GM21786 (cell line): Measurements from ENCODE around the gene COQ6.
A peak's percentile ranks its signal among the peaks of the same experiment; 100 is the strongest.
"Not testable (repeated sequence)": the region's sequence is repeated elsewhere in the genome, so short reads cannot be mapped to it uniquely, and the experiment has no call there.

ENCODE experiments used
- ATAC-seq: cut with Tn5 transposase; IDR thresholded peaks from one replicate; pipeline ENCODE4 v1.9.1; 2021; ENCODE audit not compliant: unreplicated experiment

The COQ6 gene

DNA sequence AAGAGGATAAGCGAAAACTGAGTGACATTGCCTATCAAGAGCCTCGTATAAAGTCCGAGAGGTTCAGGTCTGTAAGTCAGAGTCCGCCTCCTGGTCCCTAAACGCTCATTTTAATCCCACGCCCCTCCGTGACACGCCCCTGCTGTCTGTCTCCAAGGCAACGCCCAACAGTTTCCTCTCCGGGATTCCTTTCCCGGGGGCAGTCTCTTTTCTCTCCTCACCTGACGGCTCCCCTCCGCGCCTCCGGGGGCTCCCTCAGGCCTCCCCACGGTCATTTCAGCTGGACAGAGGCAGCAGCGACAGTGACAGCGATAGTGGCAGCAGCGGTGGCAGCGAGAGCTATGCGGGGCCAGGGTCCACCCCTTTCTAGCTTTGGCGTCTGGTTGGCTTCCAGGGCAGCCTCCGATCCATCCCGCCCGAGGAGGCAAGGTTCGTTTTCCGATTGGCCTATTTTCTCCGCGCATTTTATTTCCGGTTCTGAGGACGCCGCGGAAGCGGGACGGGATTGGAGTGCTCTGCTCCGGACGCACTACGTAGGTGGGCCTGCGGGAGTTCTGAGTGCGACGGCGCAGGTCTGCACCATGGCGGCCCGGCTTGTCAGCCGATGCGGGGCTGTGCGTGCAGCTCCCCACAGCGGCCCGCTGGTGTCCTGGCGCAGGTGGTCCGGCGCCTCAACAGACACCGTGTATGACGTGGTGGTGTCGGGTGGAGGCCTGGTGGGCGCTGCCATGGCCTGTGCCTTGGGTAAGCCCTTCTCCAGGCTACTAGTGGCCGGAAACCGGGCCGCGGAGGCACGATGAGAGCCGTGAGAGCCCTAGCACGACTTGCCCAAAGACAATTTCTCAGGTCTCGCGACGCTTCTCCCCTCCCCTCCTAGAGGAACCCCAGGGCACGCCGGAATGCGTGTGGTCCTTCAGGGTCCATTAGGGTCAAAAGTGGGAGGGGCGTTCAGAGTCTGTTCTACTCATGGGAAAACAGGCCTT lies at the start of gene COQ6, which contains the start of gene FAM161B:
Gene COQ6 (plus strand): TSS at position 551 of the 983 bp plus-strand sequence. CDS start 31 bp downstream, at position 582.
Gene FAM161B (minus strand): TSS at position 343 of the 983 bp plus-strand sequence. CDS start 68 bp downstream, at position 275.
- peak; percentile 84 for ATAC-seq

DNA sequence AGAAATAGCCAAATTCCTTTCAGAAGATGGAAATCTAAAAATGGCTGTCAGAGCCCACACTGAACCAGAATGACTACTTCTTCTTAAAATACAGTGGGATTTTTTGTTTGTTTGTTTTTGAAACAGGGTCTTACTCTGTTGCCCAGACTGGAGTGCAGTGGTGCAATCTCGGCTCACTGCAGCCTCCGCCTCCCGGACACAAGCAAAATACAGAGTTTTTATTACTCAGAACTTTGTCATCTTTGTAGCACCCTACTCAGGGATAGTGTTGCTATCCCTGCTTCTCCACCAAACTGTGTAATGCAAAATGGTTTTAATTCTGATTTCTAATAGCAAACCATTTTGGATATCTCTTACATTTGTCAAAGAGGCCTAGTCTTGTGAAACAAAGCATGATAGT lies 47.1 kb upstream of the COQ6 start:
- no peak for ATAC-seq

DNA sequence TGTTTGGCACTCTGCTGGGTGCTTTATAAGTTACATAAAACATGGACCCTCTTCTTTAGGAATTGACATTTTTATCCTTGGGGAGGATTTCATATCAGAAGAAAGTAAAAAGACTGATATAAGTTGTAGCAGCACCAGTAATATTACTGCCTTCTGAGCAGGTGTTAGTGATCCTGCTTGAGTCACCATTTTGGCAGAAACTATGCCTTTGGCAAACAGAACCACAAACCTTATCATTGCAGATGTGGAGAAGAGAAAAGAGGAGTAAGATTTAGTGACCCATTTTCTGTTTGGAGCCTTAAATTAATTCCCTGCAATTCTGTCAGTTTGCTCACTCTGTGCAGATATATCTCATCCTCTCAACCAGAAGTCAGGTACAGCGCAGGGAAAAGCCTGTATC lies 40.4 kb upstream of the COQ6 start:
- no peak for ATAC-seq

DNA sequence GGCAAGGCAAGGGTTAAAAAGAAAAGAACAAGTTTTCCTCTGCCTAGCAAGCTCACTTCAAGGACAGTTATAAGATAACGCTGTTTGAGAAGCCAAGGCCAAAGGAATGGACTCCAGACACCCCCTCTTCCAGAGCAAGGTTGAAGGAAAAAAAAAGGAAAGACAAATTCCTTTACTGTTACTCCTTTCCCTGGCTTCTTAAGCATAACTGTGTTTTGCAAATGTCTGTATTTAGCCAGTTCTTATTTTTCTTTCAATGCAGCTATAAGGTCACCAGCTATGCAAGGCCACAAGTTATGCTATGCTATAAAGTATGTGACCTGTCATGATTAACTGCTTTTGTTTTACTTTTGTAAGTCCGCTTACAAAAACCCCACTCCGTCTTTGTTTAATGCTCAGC lies 36.8 kb upstream of the COQ6 start:
- no peak for ATAC-seq

GRCh38 chr14:73916324-73916723 lies 33.8 kb upstream of the COQ6 start:
- ATAC-seq: no peak

DNA sequence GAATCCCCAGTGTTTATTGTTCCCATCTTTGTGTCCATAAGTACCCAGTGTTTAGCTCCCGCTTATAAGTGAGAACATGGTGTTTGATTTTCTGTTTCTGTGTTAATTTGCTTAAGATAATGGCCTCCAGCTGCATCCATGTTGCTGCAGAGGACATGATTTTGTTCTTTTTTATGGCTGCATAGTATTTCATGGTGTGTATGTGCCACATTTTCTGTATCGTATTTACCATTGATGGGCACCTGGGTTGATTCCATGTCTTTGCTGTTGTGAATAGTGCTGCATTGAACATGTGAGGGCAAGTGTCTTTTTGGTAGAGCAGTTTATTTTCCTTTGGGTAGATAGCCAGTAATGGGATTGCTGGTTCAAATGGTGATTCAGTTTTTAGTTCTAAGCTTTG lies 30.6 kb upstream of the COQ6 start:
- not testable (repeated sequence) for ATAC-seq

GRCh38 chr14:73924337-73924736 lies 25.8 kb upstream of the COQ6 start:
- no peak for ATAC-seq

GRCh38 chr14:73935666-73936065 lies 14.4 kb upstream of the COQ6 start:
- no peak for ATAC-seq

DNA sequence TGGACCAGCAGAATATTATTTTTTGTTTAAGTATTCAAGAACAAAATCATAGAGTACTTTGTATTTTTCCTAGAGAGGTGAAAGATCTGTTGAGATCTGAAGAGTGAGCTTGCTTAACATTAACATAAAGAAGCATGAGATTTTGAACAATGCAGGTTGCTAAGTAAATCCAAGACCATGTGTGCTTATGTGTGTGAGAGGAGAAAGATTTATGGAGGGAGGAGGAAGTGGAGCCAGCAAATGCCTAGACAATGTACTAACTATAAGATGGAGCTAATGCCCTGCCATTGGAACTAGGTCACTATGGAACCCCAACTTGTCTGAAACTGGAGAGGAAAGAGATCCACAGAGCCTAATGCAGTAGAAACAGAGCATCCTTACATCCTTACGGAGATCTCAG lies 13.6 kb upstream of the COQ6 start:
- no peak for ATAC-seq

DNA sequence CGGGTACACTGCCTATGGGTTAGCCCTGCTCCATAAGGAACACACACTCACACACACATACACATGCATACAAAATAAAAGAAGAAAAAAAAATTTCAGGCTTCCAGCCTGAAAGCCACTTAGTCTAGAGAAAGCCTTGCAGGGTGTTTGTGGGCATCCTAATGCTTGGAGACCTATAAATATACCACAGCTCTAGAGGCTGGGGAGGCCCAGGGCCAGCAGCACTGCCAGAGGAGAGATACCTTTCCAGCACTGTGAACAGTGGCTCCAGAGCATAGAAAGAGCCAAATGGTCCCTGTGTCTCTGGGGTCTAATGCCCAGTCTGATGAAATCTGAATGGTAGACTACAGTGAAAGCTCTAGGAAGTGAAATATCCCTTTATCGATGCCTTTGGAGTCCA lies 13.1 kb upstream of the COQ6 start:
- ATAC-seq: no peak

- ATAC-seq: no peak
Observed at GRCh38 chr14:73942180-73942579, 7.9 kb upstream of the COQ6 start.

DNA sequence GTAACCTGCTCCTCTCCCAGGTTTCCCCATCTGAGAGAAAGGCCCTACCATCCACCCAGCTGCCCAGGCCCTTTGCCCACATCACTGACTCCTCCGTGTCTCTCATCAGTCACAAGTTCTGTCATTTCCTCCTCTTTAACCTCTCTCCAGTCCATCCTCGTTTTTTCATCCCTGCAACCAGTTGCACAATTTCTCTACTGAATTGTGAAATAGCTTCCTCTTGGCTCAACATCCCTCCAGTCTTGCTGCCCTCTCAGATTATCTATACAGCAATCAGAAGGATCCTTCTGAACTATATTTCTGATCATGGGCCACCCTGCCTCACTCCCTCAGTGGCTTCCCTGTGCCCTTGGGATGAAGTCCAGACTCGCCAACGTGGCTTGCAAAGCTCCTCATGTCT lies 7.0 kb upstream of the COQ6 start:
- no peak for ATAC-seq

DNA sequence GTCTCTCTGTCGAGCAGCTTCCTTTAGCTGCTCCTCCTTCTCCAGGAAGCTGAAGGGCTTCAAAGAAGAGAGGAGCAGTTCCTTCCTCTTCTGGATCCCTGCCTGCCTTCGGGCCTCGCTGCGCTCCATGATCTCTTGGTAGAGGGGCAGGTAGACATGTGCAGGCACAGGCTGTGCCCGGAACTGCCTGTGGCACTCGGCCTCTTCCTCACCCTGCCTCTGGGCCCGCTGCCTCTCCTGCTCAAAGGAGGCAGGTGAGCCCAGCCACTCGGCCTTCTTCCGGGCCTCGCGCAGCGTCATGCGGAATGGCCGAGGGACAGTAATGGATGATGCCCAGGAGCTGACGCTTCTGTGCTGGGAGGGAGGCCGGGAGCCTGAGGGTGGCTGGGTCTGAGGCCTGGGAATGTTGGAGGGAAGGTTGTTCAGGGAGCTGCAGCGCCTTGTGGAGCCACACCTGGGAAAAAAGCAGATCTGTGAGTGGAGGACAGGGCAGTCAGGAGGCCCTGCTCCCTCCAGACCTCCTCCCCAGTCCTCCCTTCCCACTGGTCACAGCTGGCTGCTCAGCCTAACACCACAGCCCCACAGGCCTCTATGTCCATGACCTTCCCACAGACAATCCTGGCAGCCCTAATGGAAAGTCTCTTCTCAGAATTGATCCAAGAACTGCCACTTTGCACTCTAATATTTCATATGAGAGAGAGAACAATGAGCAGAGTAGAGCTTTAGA lies 5.5 kb upstream of the COQ6 start:
- no peak for ATAC-seq

GRCh38 chr14:73945159-73945670 lies 4.9 kb upstream of the COQ6 start:
- ATAC-seq: no peak

GRCh38 chr14:73953731-73954130 lies 3.6 kb downstream of the COQ6 start:
- no peak for ATAC-seq

- ATAC-seq: no peak
Observed at GRCh38 chr14:73955674-73956073, 5.6 kb downstream of the COQ6 start.

DNA sequence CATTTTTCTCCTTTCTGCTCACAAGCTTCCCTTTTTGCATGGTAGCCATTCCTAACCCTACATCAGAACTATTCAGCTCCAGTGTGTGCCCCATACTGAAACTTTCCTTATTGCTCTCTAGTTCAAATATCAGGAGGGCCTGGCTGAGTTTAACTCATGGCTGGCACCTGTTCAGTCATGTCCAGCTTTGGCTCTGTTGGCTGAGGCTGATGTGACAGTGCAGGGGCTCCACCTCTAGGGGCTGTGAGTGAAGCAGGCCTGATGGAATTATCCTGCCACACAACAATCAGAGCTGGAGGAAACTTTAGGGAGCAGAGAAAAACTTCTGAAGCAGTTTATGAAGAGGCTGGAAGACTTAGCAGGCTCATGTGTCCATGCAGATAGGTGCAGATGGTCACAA lies 8.5 kb downstream of the COQ6 start:
- no peak for ATAC-seq

GRCh38 chr14:73961192-73961591 lies 11.1 kb downstream of the COQ6 start:
- ATAC-seq: no peak

GRCh38 chr14:73965216-73965615 lies 15.1 kb downstream of the COQ6 start:
- ATAC-seq: no peak

DNA sequence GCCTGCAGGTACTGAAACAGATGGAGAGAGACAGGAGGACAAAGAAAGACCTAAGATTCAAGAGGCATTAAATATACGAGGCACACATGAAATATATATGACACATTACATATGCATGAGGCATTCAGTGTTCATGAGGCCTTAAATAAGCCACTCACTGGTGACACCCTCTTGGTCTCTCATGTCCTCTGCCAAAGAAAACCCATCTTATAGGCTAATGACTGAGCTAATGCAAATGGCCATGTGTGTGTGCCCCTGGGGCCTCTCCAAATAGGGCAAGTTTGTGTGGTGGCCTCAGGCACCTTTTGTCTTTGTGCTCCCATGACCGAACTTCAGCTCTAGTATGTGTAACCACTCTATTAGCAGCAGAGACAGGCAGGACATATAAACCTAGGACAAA lies 18.8 kb downstream of the COQ6 start:
- no peak for ATAC-seq

DNA sequence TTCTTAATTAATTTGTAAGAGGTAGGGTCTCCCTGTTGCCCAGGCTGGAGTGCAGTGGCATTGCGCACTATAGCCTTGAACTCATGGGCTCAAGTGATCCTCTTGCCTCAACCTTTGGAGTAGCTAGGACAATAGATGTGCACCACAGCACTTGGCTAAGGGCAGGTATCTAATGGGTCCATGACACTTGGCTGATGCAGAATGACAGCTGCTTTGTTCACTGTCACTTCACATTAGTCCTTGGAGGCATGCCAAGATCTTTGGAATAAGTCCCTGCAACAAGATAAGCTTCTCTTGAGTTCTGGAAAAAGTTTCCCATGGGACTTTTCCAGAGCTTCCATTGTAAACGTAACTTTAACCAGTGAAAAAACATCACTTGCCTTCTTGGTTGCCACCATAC lies 23.4 kb downstream of the COQ6 start:
- ATAC-seq: no peak

GRCh38 chr14:73976125-73976524 lies 26.0 kb downstream of the COQ6 start:
- no peak for ATAC-seq
